H1 (cell line): ENCODE measurements around the gene POC1B. TPM values are rescaled to one million over a fixed set of nuclear protein-coding genes. Genes with fewer than 3 reads are reported as not detected.

Source experiments
- CTCF ChIA-PET: fragments of 300-600 bp; sonication (Branson Sonifier 250); formaldehyde crosslinking; loops from one replicate; lab custom pipeline; 2021; ENCODE audit not compliant: partially characterized antibody; lab: Charles Lee
- POLR2A ChIA-PET: fragments of 300-600 bp; sonication (Branson Sonifier 250); formaldehyde crosslinking; loops from one replicate; lab custom pipeline; 2021; ENCODE audit warnings: inconsistent platforms; ENCODE audit not compliant: partially characterized antibody; lab: Charles Lee
- DNase-seq, 2 experiments: peaks; one replicate each; pipeline versions ENCODE4 v3.0.0 to v3.0.0-alpha.2; 2010 to 2022; ENCODE audit warnings: low spot score in 2 of 2, low read depth in 1 of 2, mixed read lengths in 1 of 2
- FAIRE-seq: peaks from 2 replicates; lab custom pipeline; 2011; peaks lifted over from hg19 to GRCh38; lab: Jason Lieb, UNC
- H2AFZ ChIP-seq: 2 replicates; pipeline ENCODE4 v1.8.1; 2012; ENCODE audit warnings: low read length, inconsistent platforms
- H2AK5ac ChIP-seq: 2 replicates; pipeline ENCODE4 v1.6.1; 2013; ENCODE audit warnings: low read depth, low read length
- H2BK120ac ChIP-seq: replicated peaks from 2 replicates; pipeline ENCODE3; 2013; ENCODE audit warnings: low read depth, low read length, inconsistent platforms
- H2BK12ac ChIP-seq: 2 replicates; pipeline ENCODE4 v1.6.1; 2013; ENCODE audit warnings: low read depth, low read length
- H2BK15ac ChIP-seq: 2 replicates; pipeline ENCODE4 v1.6.1; 2013; ENCODE audit warnings: low read length
- H2BK20ac ChIP-seq: 2 replicates; pipeline ENCODE4 v1.6.1; 2013; ENCODE audit warnings: low read length
- H2BK5ac ChIP-seq: 2 replicates; pipeline ENCODE4 v1.6.1; 2013; ENCODE audit warnings: low read depth, low read length
- H3K14ac ChIP-seq: 2 replicates; pipeline ENCODE4 v1.6.1; 2013; ENCODE audit warnings: inconsistent platforms; ENCODE audit not compliant: insufficient read length
- H3K18ac ChIP-seq: 2 replicates; pipeline ENCODE4 v1.6.1; 2013; ENCODE audit warnings: low read length; ENCODE audit errors: extremely low read depth
- H3K23ac ChIP-seq: 2 replicates; pipeline ENCODE4 v1.6.1; 2013; ENCODE audit warnings: inconsistent platforms; ENCODE audit not compliant: insufficient read length
- H3K23me2 ChIP-seq: 2 replicates; pipeline ENCODE4 v1.6.1; 2013; ENCODE audit warnings: low read depth, low read length
- H3K27ac ChIP-seq: 2 replicates; pipeline ENCODE4 v1.6.1; 2011; ENCODE audit warnings: low read depth, low read length, inconsistent platforms
- H3K27me3 ChIP-seq, 4 experiments: replicated peaks in 1 of 4; 1 replicate in 1 of 4; 2 replicates in 3 of 4; pipeline versions ENCODE4 v1.6.1 to v1.8.1; 2011 to 2013; ENCODE audit warnings: low read length in 3 of 4, mild to moderate bottlenecking in 3 of 4, inconsistent platforms in 2 of 4, mixed read lengths in 2 of 4, moderate library complexity in 1 of 4; ENCODE audit not compliant: control insufficient read depth in 3 of 4, insufficient read depth in 3 of 4; ENCODE audit errors: extremely low read depth in 1 of 4
- H3K36me3 ChIP-seq, 4 experiments: 2 replicates each; pipeline versions ENCODE4 v1.6.1 to v1.8.1; 2011 to 2013; ENCODE audit warnings: mild to moderate bottlenecking in 4 of 4, low read length in 3 of 4, moderate library complexity in 2 of 4, control low read depth in 1 of 4, inconsistent platforms in 1 of 4; ENCODE audit not compliant: insufficient read depth in 4 of 4, control insufficient read depth in 2 of 4
- H3K4ac ChIP-seq: replicated peaks from 2 replicates; pipeline ENCODE3; 2013; ENCODE audit warnings: low read length, low read depth, mixed read lengths, inconsistent platforms; ENCODE audit not compliant: insufficient read length
- H3K4me1 ChIP-seq, 4 experiments: replicated peaks in 1 of 4; 1 replicate in 1 of 4; 2 replicates in 3 of 4; pipeline versions ENCODE4 v1.6.1 to v1.8.1; 2011 to 2013; ENCODE audit warnings: low read length in 3 of 4, inconsistent platforms in 2 of 4, mixed read lengths in 1 of 4; ENCODE audit not compliant: insufficient read depth in 4 of 4, control insufficient read depth in 3 of 4
- H3K4me2 ChIP-seq, 2 experiments: 2 replicates each; pipeline versions ENCODE4 v1.6.1 to v1.8.1; 2011 to 2013; ENCODE audit warnings: low read depth in 2 of 2, low read length in 2 of 2, control low read depth in 1 of 2, inconsistent platforms in 1 of 2, mild to moderate bottlenecking in 1 of 2; ENCODE audit not compliant: insufficient read depth in 1 of 2
- H3K4me3 ChIP-seq, 4 experiments: fragments of 200-600, 300-600 bp in 1 of 4; sonication (generic), shearing (Covaris generic), sonication (Bioruptor Twin) in 1 of 4; 2 replicates each; pipeline versions ENCODE4 v1.5.1 to v1.8.1; 2011 to 2016; ENCODE audit warnings: low read length in 4 of 4, low read depth in 3 of 4, control low read depth in 2 of 4, inconsistent platforms in 2 of 4, mild to moderate bottlenecking in 2 of 4, mixed read lengths in 1 of 4, moderate library complexity in 1 of 4; ENCODE audit not compliant: insufficient read depth in 2 of 4; ENCODE audit errors: extremely low read depth in 1 of 4
- H3K56ac ChIP-seq: replicated peaks from 2 replicates; pipeline ENCODE3; 2013; ENCODE audit warnings: low read depth, mild to moderate bottlenecking, mixed read lengths, low read length, inconsistent platforms; ENCODE audit not compliant: insufficient read length
- H3K79me1 ChIP-seq: 2 replicates; pipeline ENCODE4 v1.6.1; 2013; ENCODE audit warnings: low read depth, low read length, control low read depth
- H3K79me2 ChIP-seq, 2 experiments: 2 replicates each; pipeline versions ENCODE4 v1.6.1 to v1.8.1; 2012 to 2013; ENCODE audit warnings: low read length in 2 of 2, mild to moderate bottlenecking in 2 of 2, inconsistent platforms in 1 of 2; ENCODE audit not compliant: insufficient read depth in 2 of 2, control insufficient read depth in 1 of 2
- H3K9ac ChIP-seq, 4 experiments: replicated peaks in 1 of 4; 1 replicate in 1 of 4; 2 replicates in 3 of 4; pipeline versions ENCODE4 v1.6.1 to v1.8.1; 2011 to 2013; ENCODE audit warnings: low read depth in 3 of 4, low read length in 3 of 4, control low read depth in 2 of 4, mild to moderate bottlenecking in 2 of 4, moderate library complexity in 2 of 4, inconsistent platforms in 1 of 4; ENCODE audit errors: extremely low read depth in 1 of 4
- H3K9me3 ChIP-seq, 2 experiments: 2 replicates each; pipeline versions ENCODE4 v1.6.1 to v1.8.1; 2012 to 2013; ENCODE audit warnings: mild to moderate bottlenecking in 2 of 2, moderate library complexity in 2 of 2, control low read depth in 1 of 2, inconsistent platforms in 1 of 2, low read depth in 1 of 2, low read length in 1 of 2, mixed read lengths in 1 of 2; ENCODE audit not compliant: insufficient read depth in 2 of 2
- H4K20me1 ChIP-seq, 2 experiments: replicated peaks in 1 of 2; 2 replicates each; pipeline versions ENCODE3 to v1.8.1; 2011 to 2013; ENCODE audit warnings: inconsistent platforms in 2 of 2, low read length in 2 of 2, mild to moderate bottlenecking in 1 of 2; ENCODE audit not compliant: insufficient read depth in 2 of 2, control insufficient read depth in 1 of 2
- H4K5ac ChIP-seq: 2 replicates; pipeline ENCODE4 v1.6.1; 2013; ENCODE audit warnings: low read length, low read depth, mixed read lengths, inconsistent platforms; ENCODE audit not compliant: insufficient read length
- H4K8ac ChIP-seq: 2 replicates; pipeline ENCODE4 v1.8.0; 2013; ENCODE audit warnings: mild to moderate bottlenecking, moderate library complexity, low read length, inconsistent platforms; ENCODE audit not compliant: insufficient read depth; ENCODE audit errors: extremely low read depth
- H4K91ac ChIP-seq: replicated peaks from 2 replicates; pipeline ENCODE3; 2013; ENCODE audit warnings: low read length, mixed read lengths, inconsistent platforms; ENCODE audit not compliant: insufficient read length
- BRCA1 ChIP-seq: IDR thresholded peaks from 2 replicates; pipeline ENCODE4 v1.6.1; 2012; ENCODE audit warnings: low read depth, low read length, improper control_type of control experiment
- EGR1 ChIP-seq: IDR thresholded peaks from 2 replicates; pipeline ENCODE4 v1.6.1; 2011; ENCODE audit warnings: low read depth, low read length, borderline replicate concordance
- HDAC2 ChIP-seq, 2 experiments: fragments of 300-600 bp in 1 of 2; sonication (generic) in 1 of 2; IDR thresholded peaks; 2 replicates each; pipeline ENCODE4 v1.6.1; 2011 to 2012; ENCODE audit warnings: low read depth in 2 of 2, low read length in 2 of 2, mild to moderate bottlenecking in 2 of 2, moderate library complexity in 2 of 2, borderline replicate concordance in 1 of 2, inconsistent platforms in 1 of 2
- KDM4A ChIP-seq: IDR thresholded peaks from one replicate; pipeline ENCODE4 v1.7.1; 2012; ENCODE audit warnings: low read depth, mild to moderate bottlenecking, moderate library complexity, low read length, inconsistent platforms; ENCODE audit not compliant: severe bottlenecking
- MAFK ChIP-seq: IDR thresholded peaks from 2 replicates; pipeline ENCODE4 v1.6.1; 2012; ENCODE audit warnings: low read depth, mild to moderate bottlenecking, improper control_type of control experiment, low read length
- NRF1 ChIP-seq: IDR thresholded peaks from 2 replicates; pipeline ENCODE4 v1.6.1; 2011; ENCODE audit warnings: mild to moderate bottlenecking, low read depth, low read length, improper control_type of control experiment
- POLR2AphosphoS5 ChIP-seq: IDR thresholded peaks from 2 replicates; pipeline ENCODE4 v1.6.1; 2011; ENCODE audit warnings: low read depth, low read length
- RAD21 ChIP-seq, 2 experiments: IDR thresholded peaks in 1 of 2; conservative IDR thresholded peaks in 1 of 2; 2 replicates each; pipeline ENCODE4 v1.6.1; 2011; ENCODE audit warnings: low read depth in 2 of 2, low read length in 2 of 2, improper control_type of control experiment in 1 of 2, inconsistent platforms in 1 of 2, mild to moderate bottlenecking in 1 of 2, moderate library complexity in 1 of 2
- RNF2 ChIP-seq: fragments of 200-900, 300-1000 bp; sonication (generic); IDR thresholded peaks from 2 replicates; pipeline ENCODE4 v1.7.1; 2016; ENCODE audit warnings: borderline replicate concordance, low read depth, mild to moderate bottlenecking, antibody characterized with exemption, low read length; ENCODE audit not compliant: poor library complexity, severe bottlenecking; ENCODE audit errors: missing control alignments
- SAP30 ChIP-seq: fragments of 300-600 bp; sonication (generic); IDR thresholded peaks from 2 replicates; pipeline ENCODE4 v1.7.1; 2012; ENCODE audit warnings: low read length, moderate library complexity, mild to moderate bottlenecking, inconsistent platforms; ENCODE audit not compliant: insufficient read depth, insufficient replicate concordance
- SIRT6 ChIP-seq: IDR thresholded peaks from one replicate; pipeline ENCODE4 v1.7.1; 2012; ENCODE audit warnings: low read length, inconsistent platforms
- YY1 ChIP-seq: IDR thresholded peaks from 2 replicates; pipeline ENCODE4 v1.6.1; 2011; ENCODE audit warnings: low read depth, mild to moderate bottlenecking, low read length
- WGBS, 2 experiments: shearing (Covaris generic) in 1 of 2; methylation state at CpG; one replicate each; pipeline versions ENCODE4 v1.1.6 to v1.1.7; 2013 to 2015; ENCODE audit warnings: low lambda C conversion rate in 2 of 2, mixed read lengths in 2 of 2, inconsistent platforms in 1 of 2, low coverage in 1 of 2, missing lambda C conversion rate in 1 of 2; ENCODE audit not compliant: insufficient replicate concordance in 2 of 2, insufficient coverage in 1 of 2, insufficient read length in 1 of 2; ENCODE audit errors: extremely low coverage in 1 of 2, missing lambda C conversion rate in 1 of 2; 5-methylcytosine and 5-hydroxymethylcytosine counted together
- polyA plus RNA-seq, 7 experiments: library from polyadenylated mRNA; depleted of rRNA in 3 of 7; stranded (reverse) in 5 of 7; unstranded in 2 of 7; fragments of >200 nt in 5 of 7; fragments of 200-250 nt in 2 of 7; gene quantifications; 1 replicate in 5 of 7; 2 replicates in 1 of 7; 4 replicates in 1 of 7; pipeline versions ENCODE4 v1.2.1 to v1.2.3, GENCODE V29; 2011 to 2013; ENCODE audit warnings: missing spikeins in 2 of 7, mixed read lengths in 2 of 7
- total RNA-seq: library from RNA; stranded (reverse); fragmentation: NEBNext Ultra II Directional; extraction: Animal tissue kit (Norgen Biotek cat#: 25700); gene quantifications from 2 replicates; pipeline ENCODE4 v1.2.1, GENCODE V29; 2021

Gene POC1B
- total and polyA plus RNA-seq, 2 of the 8 experiments (the other 6 are each of a cell fraction or from before 2014, with no cell fraction given) = 7.5 to 16.3 TPM

GRCh38 chr12:89382328-89382727 is 143.5 kb downstream of the POC1B start:
- CTCF ChIA-PET = interaction anchor here (0.5 to 0.9 kb wide), 2 partner anchors 17 to 1765 kb away, joined by 3 read pairs; no protein-coding TSS in a partner anchor

More at GRCh38 chr12:89382328-89382727, 143.5 kb downstream of the POC1B start:
- DNase-seq = no peak
- no peak overlapping the region for H4K91ac ChIP-seq
- H3K27ac ChIP-seq = no peak overlapping the region
- H3K79me1 ChIP-seq = no peaks in the 10 kb centered on the region
- POLR2A ChIA-PET = interaction anchor here (5.2 kb wide), 1 partner anchor 29 kb away, joined by 29 read pairs; the partner anchor contains the start of gene DUSP6
- H2AK5ac ChIP-seq = no peak overlapping the region
- H2BK12ac ChIP-seq = no peak overlapping the region
- H4K20me1 ChIP-seq = no peaks in the 10 kb centered on the region
- no peak overlapping the region for H3K56ac ChIP-seq
- H3K4me1 ChIP-seq = peaks cover 2 to 18% (median 10%) of the 10 kb centered on the region in 4 experiments; a peak in 6 of 7 replicates
- no peaks in the 10 kb centered on the region for H3K27me3 ChIP-seq
- no peak overlapping the region for H3K4ac ChIP-seq
- no peak overlapping the region for H2AFZ ChIP-seq
- no peak for FAIRE-seq
- no peak for TF ChIP-seq YY1
- no peak for TF ChIP-seq RAD21 (IDR thresholded peaks at IDR 0.05 in 1 of 2, conservative IDR thresholded peaks at IDR 0.05 in 1 of 2; ENCODE audit: low read depth in 2 of 2, low read length in 2 of 2)
- no peak for TF ChIP-seq POLR2AphosphoS5
- TF ChIP-seq SAP30 = no peak
- TF ChIP-seq HDAC2 (IDR thresholded peaks at IDR 0.05; ENCODE audit: borderline replicate concordance in 1 of 2, low read depth in 2 of 2, low read length in 2 of 2) = no peak
- TF ChIP-seq SIRT6 = no peak
- TF ChIP-seq EGR1 = no peak
- no peak for TF ChIP-seq KDM4A
- TF ChIP-seq NRF1 = no peak
- TF ChIP-seq RNF2 = no peak
- no peak for TF ChIP-seq BRCA1
- no peak for TF ChIP-seq MAFK
- 94% methylated on average over 5 of the region's 5 CpGs; no CpG with 5 or more reads in 1 of the 2 experiments for whole genome bisulfite sequencing, 2 experiments
- no peak overlapping the region for H4K5ac ChIP-seq
- no peak overlapping the region for H2BK5ac ChIP-seq
- no peaks in the 10 kb centered on the region for H3K36me3 ChIP-seq
- H3K4me2 ChIP-seq = no peak overlapping the region
- no peak overlapping the region for H3K9ac ChIP-seq
- no peak overlapping the region for H2BK15ac ChIP-seq
- no peaks in the 10 kb centered on the region for H3K23me2 ChIP-seq
- no peaks in the 10 kb centered on the region for H3K79me2 ChIP-seq
- no peak overlapping the region for H3K4me3 ChIP-seq
- no peak overlapping the region for H3K18ac ChIP-seq
- no peak overlapping the region for H2BK120ac ChIP-seq
- H2BK20ac ChIP-seq = no peak overlapping the region
- no peaks in the 10 kb centered on the region for H3K9me3 ChIP-seq
- no peak overlapping the region for H3K14ac ChIP-seq
- no peak overlapping the region for H4K8ac ChIP-seq
- H3K23ac ChIP-seq = no peak overlapping the region
